Measurements from ENCODE around the gene LGALS3BP. TPM values are rescaled to one million over a fixed set of nuclear protein-coding genes. Genes with fewer than 3 reads are reported as not detected.

The LGALS3BP gene
- total RNA-seq, 1 experiment from 2014 or later, result 389 TPM

- Histone ChIP-seq H3K79me2 (ENCODE audit: insufficient read depth, low read length) (peaks cover 12% of the 10 kb centered on the region; the same call in 1 of the 2 replicates), H2AFZ (ENCODE audit: low read depth, low read length, poor library complexity, severe bottlenecking) (no peak overlapping the region), H3K4me2 (ENCODE audit: low read length) (no peak overlapping the region), H4K20me1 (ENCODE audit: insufficient read depth) (no peaks in the 10 kb centered on the region), H3K9me2 (ENCODE audit: insufficient read depth) (no peaks in the 10 kb centered on the region), H3K4me3 (replicated peaks in 1 of 2; ENCODE audit: low read depth in 1 of 2, low read length in 2 of 2) (no peak overlapping the region), H3K27ac (ENCODE audit: low read depth, low read length) (no peak overlapping the region; the same call in 1 of the 2 replicates), H3K36me3 (ENCODE audit: control insufficient read depth in 1 of 2, insufficient read depth in 2 of 2, low read length in 2 of 2) (peaks cover 16 to 31% of the 10 kb centered on the region in 2 experiments; a peak in 3 of 4 replicates), H3K4me1 (ENCODE audit: control insufficient read depth in 1 of 2, insufficient read depth in 2 of 2, low read length in 2 of 2) (peaks cover 0 to 18% of the 10 kb centered on the region in 2 experiments; a peak in 2 of 4 replicates), H3K27me3 (ENCODE audit: insufficient read depth, low read length) (no peaks in the 10 kb centered on the region), H3K9me3 (ENCODE audit: control insufficient read depth in 1 of 2, insufficient read depth in 1 of 2, low read depth in 1 of 2, low read length in 2 of 2) (no peaks in the 10 kb centered on the region), H3K9ac (ENCODE audit: low read length) (no peak overlapping the region)
- intact Hi-C loops (cut with micrococcal nuclease), result loop anchor here (2.0 kb wide), 1 partner anchor 473 kb away; no protein-coding TSS in a partner anchor
- DNase-seq (ENCODE audit: low read depth, low spot score), result no peak
- RAD21 ChIA-PET (ENCODE audit: low non-redundant PET in 1 of 2, low total read pairs in 2 of 2, uncharacterized antibody in 2 of 2, unreplicated experiment in 2 of 2), result interaction anchor here in 1 of 2 experiments (3.1 kb wide), 1 partner anchor 104 kb away, joined by 14 read pairs; no protein-coding TSS in a partner anchor
- TF ChIP-seq ZFX (IDR thresholded peaks at IDR 0.05) (no peak), RAD21 (IDR thresholded peaks at IDR 0.05; ENCODE audit: low read depth) (no peak), EGR1 (IDR thresholded peaks at IDR 0.05; ENCODE audit: low read depth) (no peak), JUND (IDR thresholded peaks at IDR 0.05) (no peak), ELF1 (IDR thresholded peaks at IDR 0.05; ENCODE audit: borderline replicate concordance, low read depth) (no peak), SIN3A (IDR thresholded peaks at IDR 0.05; ENCODE audit: low read depth) (no peak), MAX (IDR thresholded peaks at IDR 0.05) (no peak), EZH2 (IDR thresholded peaks at IDR 0.05) (no peak), FOSL1 (IDR thresholded peaks at IDR 0.05; ENCODE audit: low read depth) (no peak), EZH2phosphoT487 (IDR thresholded peaks at IDR 0.05; ENCODE audit: borderline replicate concordance) (no peak), REST (IDR thresholded peaks at IDR 0.05; ENCODE audit: low read depth) (no peak), TCF7L2 (IDR thresholded peaks at IDR 0.05; ENCODE audit: borderline replicate concordance, extremely low read depth, insufficient read depth, insufficient read length) (no peak), SP1 (IDR thresholded peaks at IDR 0.05; ENCODE audit: low read depth) (no peak), POLR2A (IDR thresholded peaks at IDR 0.05; ENCODE audit: borderline replicate concordance, extremely low read depth, insufficient read depth, insufficient read length) (no peak), ATF3 (IDR thresholded peaks at IDR 0.05) (no peak), CBX3 (IDR thresholded peaks at IDR 0.05; ENCODE audit: low read depth) (no peak)
- no peak for ATAC-seq
- CTCF ChIA-PET, result no interaction called here
- no TSS peak for BruUV-seq (replicated peaks)
- POLR2A ChIA-PET, result no interaction called here
These were observed 9.9 kb downstream of the LGALS3BP start for GRCh38 chr17:78969865-78970264.
